Psoas muscle (tissue), 8 donors: ENCODE results near the gene ZMYND8. TPM values are rescaled to one million over a fixed set of nuclear protein-coding genes. Genes with fewer than 3 reads are reported as not detected.
"Not testable (repeated sequence)": the region's sequence is repeated elsewhere in the genome, so short reads cannot be mapped to it uniquely, and the experiment has no call there.

Experiments used
- ATAC-seq, 4 donors: fragments of 200-7000 bp; cut with Tn5 transposase; one replicate each; pipeline ENCODE4 v1.9.1; 2020; ENCODE audit warnings: moderate library complexity in 3 of 4, mild to moderate bottlenecking in 2 of 4
- DNase-seq, 2 donors: peaks; one replicate each; pipeline ENCODE4 v3.0.0-alpha.2; 2020
- H3K27ac ChIP-seq: fragments of 200-600 bp; one replicate; pipeline ENCODE4 v1.8.0; 2022
- H3K27me3 ChIP-seq, 3 donors: fragments of 200-600 bp in 1 of 3; one replicate each; pipeline versions ENCODE4 v1.6.1 to v1.8.0; 2013 to 2022; ENCODE audit warnings: low read length in 2 of 3, mild to moderate bottlenecking in 2 of 3, moderate library complexity in 1 of 3; ENCODE audit not compliant: insufficient read depth in 3 of 3
- H3K36me3 ChIP-seq, 2 donors: fragments of 200-600 bp in 1 of 2; one replicate each; pipeline versions ENCODE4 v1.6.1 to v1.8.0; 2013 to 2022; ENCODE audit warnings: low read depth in 1 of 2, mild to moderate bottlenecking in 1 of 2, moderate library complexity in 1 of 2; ENCODE audit not compliant: insufficient read depth in 1 of 2
- H3K4me1 ChIP-seq: fragments of 200-600 bp; one replicate; pipeline ENCODE4 v1.8.0; 2022
- H3K4me3 ChIP-seq: fragments of 200-600 bp; one replicate; pipeline ENCODE4 v1.8.0; 2022; ENCODE audit warnings: mild to moderate bottlenecking
- H3K9me3 ChIP-seq: fragments of 200-600 bp; one replicate; pipeline ENCODE4 v1.8.0; 2022
- CTCF ChIP-seq: fragments of 200-600 bp; IDR thresholded peaks from one replicate; pipeline ENCODE4 v1.8.0; 2022; ENCODE audit warnings: antibody characterized with exemption
- WGBS, 3 donors: extraction: QIAGEN DNeasy Blood & Tissue Kit; methylation state at CpG; one replicate each; pipeline versions ENCODE4 v1.1.6 to v1.1.7; 2013; 5-methylcytosine and 5-hydroxymethylcytosine counted together
- intact Hi-C, 2 donors: fragments of 100-400 bp; cut with DNase I; formaldehyde crosslinking; loops; one replicate each; pipeline versions ENCODE4 v1.11.0 to v1.14.2; 2022
- polyA plus RNA-seq, 3 donors: library from polyadenylated mRNA; stranded (reverse); fragments of 200-250 nt; gene quantifications; one replicate each; pipeline ENCODE4 v1.2.3, GENCODE V29; 2013
- total RNA-seq, 4 donors: library from RNA; stranded (reverse); fragmentation: NEBNext Ultra II Directional in 2 of 4; extraction: Animal tissue kit (Norgen Biotek cat#: 25700) in 2 of 4; gene quantifications; one replicate each; pipeline versions ENCODE4 v1.2.1 to v1.2.4, GENCODE V29; 2021 to 2023
- donor health status: healthy with polysubstance abuse.
- donor health status: DM: no; HTN: no; CAD: no; lungs with moderate emphysema.
- donor health status: Bipolar disorder and iron deficiency.
- donor health status: healthy.
- donor health status: DM: yes; HTN: yes; CAD: no.
- donor health status: DM: no; HTN: no; CAD: no.
- donor health status: DM: no; HTN: no; CAD: no.
- donor health status: DM: yes; HTN: yes; CAD: no.

Gene ZMYND8
- total and polyA plus RNA-seq, 7 donors, result 4.7 to 42.9 (median 17.7) TPM

GRCh38 chr20:47249913-47250312 lies 106.6 kb downstream of the ZMYND8 start:
- TF ChIP-seq CTCF, result no peak
- ATAC-seq (no peak), DNase-seq (no peak)
- WGBS, 3 donors, result 87 to 95% (median 95%) methylated on average over 4 of the region's 4 CpGs
- intact Hi-C loops, result no loop called here
- no peak overlapping the region for H3K27ac ChIP-seq
- no peaks in the 10 kb centered on the region for H3K4me1 ChIP-seq
- H3K27me3 ChIP-seq, result no peaks in the 10 kb centered on the region
- no peak overlapping the region for H3K4me3 ChIP-seq
- no peaks in the 10 kb centered on the region for H3K9me3 ChIP-seq
- H3K36me3 ChIP-seq, result peaks cover 5 to 95% of the 10 kb centered on the region in 2 donors

- no peak overlapping the region for H3K27ac ChIP-seq
- peaks cover 10 to 97% of the 10 kb centered on the region in 2 donors for H3K36me3 ChIP-seq
- no peaks in the 10 kb centered on the region for H3K9me3 ChIP-seq
- no peak for TF ChIP-seq CTCF
- no peaks in the 10 kb centered on the region for H3K27me3 ChIP-seq
- H3K4me1 ChIP-seq, result no peaks in the 10 kb centered on the region
- DNase-seq (no peak), ATAC-seq (no peak)
- intact Hi-C loops, result no loop called here
- WGBS, 3 donors, result 93 to 96% (median 95%) methylated on average over 6 of the region's 6 CpGs
- H3K4me3 ChIP-seq, result no peak overlapping the region
Observed at GRCh38 chr20:47248448-47248966, 108.0 kb downstream of the ZMYND8 start.

GRCh38 chr20:47247972-47248371 lies 108.5 kb downstream of the ZMYND8 start:
- intact Hi-C loops, result no loop called here
- DNase-seq, result no peak
- no peak for ATAC-seq
- 97 to 100% (median 100%) methylated on average over 1 of the region's 1 CpG for WGBS, 3 donors
- no peaks in the 10 kb centered on the region for H3K4me1 ChIP-seq
- H3K9me3 ChIP-seq, result no peaks in the 10 kb centered on the region
- no peak overlapping the region for H3K27ac ChIP-seq
- H3K27me3 ChIP-seq, result no peaks in the 10 kb centered on the region
- peaks cover 12 to 98% of the 10 kb centered on the region in 2 donors for H3K36me3 ChIP-seq
- TF ChIP-seq CTCF, result no peak
- no peak overlapping the region for H3K4me3 ChIP-seq

- ATAC-seq (no peak), DNase-seq (no peak)
- no peaks in the 10 kb centered on the region for H3K4me1 ChIP-seq
- H3K27ac ChIP-seq, result no peak overlapping the region
- intact Hi-C loops, result no loop called here
- no peaks in the 10 kb centered on the region for H3K27me3 ChIP-seq
- no peak for TF ChIP-seq CTCF
- no peaks in the 10 kb centered on the region for H3K9me3 ChIP-seq
- WGBS, 3 donors, result 95 to 97% (median 96%) methylated on average over 18 of the region's 18 CpGs
- H3K36me3 ChIP-seq, result peaks cover 13 to 91% of the 10 kb centered on the region in 2 donors
- no peak overlapping the region for H3K4me3 ChIP-seq
Observed at GRCh38 chr20:47246061-47246777, 110.3 kb downstream of the ZMYND8 start.

GRCh38 chr20:47245166-47245565 lies 111.3 kb downstream of the ZMYND8 start:
- DNase-seq, H3K27ac ChIP-seq, H3K27me3 ChIP-seq, H3K4me3 ChIP-seq, H3K4me1 ChIP-seq, H3K9me3 ChIP-seq, intact Hi-C loops, ATAC-seq: not testable (repeated sequence)
- WGBS, 3 donors, result 92 to 97% (median 95%) methylated on average over 11 of the region's 11 CpGs
- peaks cover 13 to 87% of the 10 kb centered on the region in 2 donors for H3K36me3 ChIP-seq
